Activated CD4-positive, alpha-beta T cell treated with anti-CD3 and anti-CD28 coated beads, Interleukin-2, amount 10 ng/mL, durations not matched to agents 7 days and 5 days (primary cell): ENCODE measurements around the gene RPA3. TPM values are rescaled to one million over a fixed set of nuclear protein-coding genes. Genes with fewer than 3 reads are reported as not detected.

Experiments used
- CTCF ChIA-PET: fragments of 350-600 bp; sonication (Branson Sonifier 250); formaldehyde crosslinking; loops from one replicate; lab custom pipeline; 2021; ENCODE audit warnings: antibody characterized with exemption; lab: Charles Lee
- POLR2A ChIA-PET: fragments of 350-600 bp; sonication (Branson Sonifier 250); formaldehyde crosslinking; loops from one replicate; lab custom pipeline; 2021; ENCODE audit warnings: antibody characterized with exemption; lab: Charles Lee
- DNase-seq: peaks from one replicate; pipeline ENCODE4 v3.0.0-alpha.2; 2020
- H3K27ac Mint-ChIP-seq: one replicate; pipeline ENCODE4 v1.8.0; 2021; ENCODE audit warnings: mild to moderate bottlenecking, moderate library complexity, mixed read lengths
- H3K27me3 Mint-ChIP-seq: one replicate; pipeline ENCODE4 v1.8.0; 2021; ENCODE audit warnings: mixed read lengths
- H3K36me3 Mint-ChIP-seq: one replicate; pipeline ENCODE4 v1.8.0; 2021; ENCODE audit warnings: low read depth, mixed read lengths
- H3K4me1 Mint-ChIP-seq: one replicate; pipeline ENCODE4 v1.8.0; 2021; ENCODE audit warnings: mixed read lengths
- H3K4me3 Mint-ChIP-seq: one replicate; pipeline ENCODE4 v1.8.0; 2021; ENCODE audit warnings: mild to moderate bottlenecking, moderate library complexity, mixed read lengths
- H3K9me3 Mint-ChIP-seq: one replicate; pipeline ENCODE4 v1.8.0; 2021; ENCODE audit warnings: mixed read lengths
- total RNA-seq, 2 experiments: library from RNA; stranded (reverse); gene quantifications; one replicate each; pipeline ENCODE4 v1.2.3, GENCODE V29; 2021

Gene RPA3
- total RNA-seq, 2 experiments from 2014 or later, result 93.2 to 93.4 TPM

GRCh38 chr7:7720193-7720592 is 1.8 kb upstream of the RPA3 start:
- ChIA-PET CTCF (no interaction called here), POLR2A (no interaction called here)
- Mint-ChIP-seq H3K4me1 (peaks cover 16% of the 10 kb centered on the region), H3K36me3 (peaks cover 11% of the 10 kb centered on the region), H3K27ac (no peak overlapping the region), H3K4me3 (no peak overlapping the region), H3K9me3 (peaks cover 7% of the 10 kb centered on the region), H3K27me3 (no peaks in the 10 kb centered on the region)
- no peak for DNase-seq

- H3K36me3 Mint-ChIP-seq, result peaks cover 11% of the 10 kb centered on the region
- H3K4me3 Mint-ChIP-seq, result no peak overlapping the region
- CTCF ChIA-PET, result interaction anchor here (0.8 to 1.3 kb wide), 3 partner anchors 12 to 79 kb away, joined by 3 read pairs; partner anchors contain the start of gene UMAD1
- no peaks in the 10 kb centered on the region for H3K27me3 Mint-ChIP-seq
- peak; percentile 54 for DNase-seq
- peaks cover 16% of the 10 kb centered on the region for H3K4me1 Mint-ChIP-seq
- POLR2A ChIA-PET, result no interaction called here
- H3K27ac Mint-ChIP-seq, result peak overlapping the region; percentile 50
- peaks cover 7% of the 10 kb centered on the region for H3K9me3 Mint-ChIP-seq
Observed at GRCh38 chr7:7719236-7719635, 829 bp upstream of the RPA3 start.

GRCh38 chr7:7713730-7714129 is 4.7 kb downstream of the RPA3 start:
- ChIA-PET POLR2A (interaction anchor here (0.6 kb wide), 1 partner anchor 59 kb away, joined by 5 read pairs; no protein-coding TSS in a partner anchor), CTCF (interaction anchor here (1.4 kb wide), 2 partner anchors 52 to 473 kb away, joined by 3 read pairs; no protein-coding TSS in a partner anchor)
- H3K36me3 Mint-ChIP-seq, result peaks cover 2% of the 10 kb centered on the region
- H3K27me3 Mint-ChIP-seq, result no peaks in the 10 kb centered on the region
- peaks cover 6% of the 10 kb centered on the region for H3K4me1 Mint-ChIP-seq
- peaks cover 7% of the 10 kb centered on the region for H3K9me3 Mint-ChIP-seq
- no peak overlapping the region for H3K4me3 Mint-ChIP-seq
- no peak overlapping the region for H3K27ac Mint-ChIP-seq
- no peak for DNase-seq

- Mint-ChIP-seq H3K4me1 (peaks cover 6% of the 10 kb centered on the region), H3K4me3 (no peak overlapping the region), H3K27ac (no peak overlapping the region), H3K9me3 (peaks cover 2% of the 10 kb centered on the region), H3K36me3 (no peaks in the 10 kb centered on the region), H3K27me3 (no peaks in the 10 kb centered on the region)
- ChIA-PET CTCF (no interaction called here), POLR2A (no interaction called here)
- DNase-seq, result no peak
Observed at GRCh38 chr7:7710469-7710868, 7.9 kb downstream of the RPA3 start.

GRCh38 chr7:7709291-7709690 is 9.1 kb downstream of the RPA3 start:
- Mint-ChIP-seq H3K9me3 (peaks cover 2% of the 10 kb centered on the region), H3K4me3 (no peak overlapping the region), H3K27me3 (no peaks in the 10 kb centered on the region), H3K36me3 (no peaks in the 10 kb centered on the region), H3K27ac (no peak overlapping the region), H3K4me1 (peaks cover 6% of the 10 kb centered on the region)
- CTCF ChIA-PET, result interaction anchor here (0.6 kb wide), 1 partner anchor 17 kb away, joined by 3 read pairs; no protein-coding TSS in a partner anchor
- POLR2A ChIA-PET, result interaction anchor here (0.6 kb wide), 1 partner anchor 538 kb away, joined by 3 read pairs; no protein-coding TSS in a partner anchor
- DNase-seq, result no peak

GRCh38 chr7:7707806-7708205 is 10.6 kb downstream of the RPA3 start:
- Mint-ChIP-seq H3K4me3 (no peak overlapping the region), H3K9me3 (peaks cover 1% of the 10 kb centered on the region), H3K27me3 (no peaks in the 10 kb centered on the region), H3K36me3 (no peaks in the 10 kb centered on the region), H3K4me1 (peaks cover 4% of the 10 kb centered on the region), H3K27ac (no peak overlapping the region)
- ChIA-PET POLR2A (no interaction called here), CTCF (interaction anchor here (1.3 kb wide), 1 partner anchor 11 kb away, joined by 4 read pairs; no protein-coding TSS in a partner anchor)
- DNase-seq, result no peak

- ChIA-PET CTCF (interaction anchor here (1.3 kb wide), 1 partner anchor 10 kb away, joined by 4 read pairs; no protein-coding TSS in a partner anchor), POLR2A (no interaction called here)
- Mint-ChIP-seq H3K36me3 (no peaks in the 10 kb centered on the region), H3K27ac (no peak overlapping the region), H3K9me3 (no peaks in the 10 kb centered on the region), H3K4me1 (peaks cover 4% of the 10 kb centered on the region), H3K4me3 (no peak overlapping the region), H3K27me3 (no peaks in the 10 kb centered on the region)
- no peak for DNase-seq
Observed at GRCh38 chr7:7707246-7707645, 11.2 kb downstream of the RPA3 start.

GRCh38 chr7:7706556-7707172 is 11.7 kb downstream of the RPA3 start:
- H3K27ac Mint-ChIP-seq, result no peak overlapping the region
- H3K9me3 Mint-ChIP-seq, result no peaks in the 10 kb centered on the region
- H3K36me3 Mint-ChIP-seq, result no peaks in the 10 kb centered on the region
- no peak for DNase-seq
- H3K4me3 Mint-ChIP-seq, result no peak overlapping the region
- POLR2A ChIA-PET, result no interaction called here
- CTCF ChIA-PET, result interaction anchor here (1.3 kb wide), 1 partner anchor 10 kb away, joined by 4 read pairs; no protein-coding TSS in a partner anchor
- H3K27me3 Mint-ChIP-seq, result no peaks in the 10 kb centered on the region
- H3K4me1 Mint-ChIP-seq, result peaks cover 4% of the 10 kb centered on the region

GRCh38 chr7:7706101-7706511 is 12.3 kb downstream of the RPA3 start:
- H3K36me3 Mint-ChIP-seq, result no peaks in the 10 kb centered on the region
- POLR2A ChIA-PET, result no interaction called here
- no peak overlapping the region for H3K4me3 Mint-ChIP-seq
- no peaks in the 10 kb centered on the region for H3K9me3 Mint-ChIP-seq
- H3K27ac Mint-ChIP-seq, result no peak overlapping the region
- CTCF ChIA-PET, result no interaction called here
- no peak for DNase-seq
- H3K27me3 Mint-ChIP-seq, result no peaks in the 10 kb centered on the region
- peaks cover 4% of the 10 kb centered on the region for H3K4me1 Mint-ChIP-seq

GRCh38 chr7:7705318-7705717 is 13.1 kb downstream of the RPA3 start:
- CTCF ChIA-PET, result no interaction called here
- Mint-ChIP-seq H3K27me3 (no peaks in the 10 kb centered on the region), H3K9me3 (no peaks in the 10 kb centered on the region)

GRCh38 chr7:7704867-7705266 is 13.5 kb downstream of the RPA3 start:
- POLR2A ChIA-PET, result no interaction called here
- H3K27ac Mint-ChIP-seq, result no peak overlapping the region
- H3K4me3 Mint-ChIP-seq, result no peak overlapping the region
- no peaks in the 10 kb centered on the region for H3K27me3 Mint-ChIP-seq
- CTCF ChIA-PET, result no interaction called here
- peaks cover 5% of the 10 kb centered on the region for H3K4me1 Mint-ChIP-seq
- no peak for DNase-seq
- H3K9me3 Mint-ChIP-seq, result no peaks in the 10 kb centered on the region
- H3K36me3 Mint-ChIP-seq, result no peaks in the 10 kb centered on the region

More at GRCh38 chr7:7705318-7705717, 13.1 kb downstream of the RPA3 start:
- no peak overlapping the region for H3K4me3 Mint-ChIP-seq
- peaks cover 4% of the 10 kb centered on the region for H3K4me1 Mint-ChIP-seq
- no peak overlapping the region for H3K27ac Mint-ChIP-seq
- no peak for DNase-seq
- H3K36me3 Mint-ChIP-seq, result no peaks in the 10 kb centered on the region
- POLR2A ChIA-PET, result no interaction called here

GRCh38 chr7:7703427-7703826 is 15.0 kb downstream of the RPA3 start:
- H3K9me3 Mint-ChIP-seq, result no peaks in the 10 kb centered on the region
- peaks cover 10% of the 10 kb centered on the region for H3K4me1 Mint-ChIP-seq
- POLR2A ChIA-PET, result no interaction called here
- CTCF ChIA-PET, result interaction anchor here (1.5 kb wide), 1 partner anchor 15 kb away, joined by 3 read pairs; no protein-coding TSS in a partner anchor
- DNase-seq, result no peak
- H3K36me3 Mint-ChIP-seq, result no peaks in the 10 kb centered on the region
- no peak overlapping the region for H3K4me3 Mint-ChIP-seq
- H3K27ac Mint-ChIP-seq, result no peak overlapping the region
- H3K27me3 Mint-ChIP-seq, result no peaks in the 10 kb centered on the region

- ChIA-PET POLR2A (no interaction called here), CTCF (interaction anchor here (0.5 to 1.5 kb wide), 2 partner anchors 15 to 490 kb away, joined by 3 read pairs; no protein-coding TSS in a partner anchor)
- H3K27ac Mint-ChIP-seq, result no peak overlapping the region
- H3K36me3 Mint-ChIP-seq, result peaks cover 2% of the 10 kb centered on the region
- H3K4me1 Mint-ChIP-seq, result peaks cover 10% of the 10 kb centered on the region
- H3K4me3 Mint-ChIP-seq, result no peak overlapping the region
- no peaks in the 10 kb centered on the region for H3K27me3 Mint-ChIP-seq
- H3K9me3 Mint-ChIP-seq, result no peaks in the 10 kb centered on the region
- DNase-seq, result no peak
Observed at GRCh38 chr7:7702826-7703225, 15.6 kb downstream of the RPA3 start.
